Sigmoid colon (tissue), 3 donors: ENCODE results near the gene SPRR1A.

ENCODE experiments used
- POLR2A ChIP-seq, 2 donors: fragments of 450-650 bp; IDR thresholded peaks; one replicate each; pipeline ENCODE4 v1.6.1; 2016; ENCODE audit warnings: antibody characterized with exemption in 2 of 2, mild to moderate bottlenecking in 2 of 2, moderate library complexity in 2 of 2
- TF ChIP-seq, protein P1 (sequence below), 4 experiments: fragments of 450-650 bp in 3 of 4; fragments of 200-600 bp in 1 of 4; IDR thresholded peaks; one replicate each; pipeline ENCODE4 v1.5.1; 2016 to 2019; ENCODE audit warnings: antibody characterized with exemption in 4 of 4, mild to moderate bottlenecking in 3 of 4, moderate library complexity in 2 of 4

DNA sequence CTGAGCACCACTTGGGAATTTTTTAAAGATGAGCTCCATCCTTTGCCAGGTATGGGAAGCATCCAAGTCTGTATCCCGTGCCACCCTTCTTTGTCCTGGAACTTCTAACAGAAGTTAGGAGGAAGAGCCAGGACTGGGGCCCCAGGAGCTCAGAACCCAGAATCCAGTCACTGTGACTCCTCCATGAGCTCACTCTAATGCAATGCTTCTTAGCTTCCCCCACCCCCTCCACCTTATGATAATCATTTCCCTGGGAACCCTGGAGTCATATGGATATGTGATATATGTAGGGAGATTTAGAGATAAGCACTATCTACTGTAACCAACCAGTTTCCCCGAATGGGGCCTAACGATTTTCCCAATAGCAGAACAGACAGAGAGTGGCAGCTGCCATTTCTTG lies 37.6 kb upstream of the SPRR1A start:
- TF ChIP-seq, protein P1, sequence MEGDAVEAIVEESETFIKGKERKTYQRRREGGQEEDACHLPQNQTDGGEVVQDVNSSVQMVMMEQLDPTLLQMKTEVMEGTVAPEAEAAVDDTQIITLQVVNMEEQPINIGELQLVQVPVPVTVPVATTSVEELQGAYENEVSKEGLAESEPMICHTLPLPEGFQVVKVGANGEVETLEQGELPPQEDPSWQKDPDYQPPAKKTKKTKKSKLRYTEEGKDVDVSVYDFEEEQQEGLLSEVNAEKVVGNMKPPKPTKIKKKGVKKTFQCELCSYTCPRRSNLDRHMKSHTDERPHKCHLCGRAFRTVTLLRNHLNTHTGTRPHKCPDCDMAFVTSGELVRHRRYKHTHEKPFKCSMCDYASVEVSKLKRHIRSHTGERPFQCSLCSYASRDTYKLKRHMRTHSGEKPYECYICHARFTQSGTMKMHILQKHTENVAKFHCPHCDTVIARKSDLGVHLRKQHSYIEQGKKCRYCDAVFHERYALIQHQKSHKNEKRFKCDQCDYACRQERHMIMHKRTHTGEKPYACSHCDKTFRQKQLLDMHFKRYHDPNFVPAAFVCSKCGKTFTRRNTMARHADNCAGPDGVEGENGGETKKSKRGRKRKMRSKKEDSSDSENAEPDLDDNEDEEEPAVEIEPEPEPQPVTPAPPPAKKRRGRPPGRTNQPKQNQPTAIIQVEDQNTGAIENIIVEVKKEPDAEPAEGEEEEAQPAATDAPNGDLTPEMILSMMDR (IDR thresholded peaks at IDR 0.05) = no peak
- no peak for TF ChIP-seq POLR2A (IDR thresholded peaks at IDR 0.05)
